GM21526 (cell line): ENCODE measurements around the gene TMC8.
A peak's percentile ranks its signal among the peaks of the same experiment; 100 is the strongest.
"Not testable (repeated sequence)": the region's sequence is repeated elsewhere in the genome, so short reads cannot be mapped to it uniquely, and the experiment has no call there.

Experiments used
- ATAC-seq: cut with Tn5 transposase; IDR thresholded peaks from one replicate; pipeline ENCODE4 v1.9.1; 2021; ENCODE audit warnings: moderate library complexity; ENCODE audit not compliant: unreplicated experiment, low FRiP score

TMC8 gene

DNA sequence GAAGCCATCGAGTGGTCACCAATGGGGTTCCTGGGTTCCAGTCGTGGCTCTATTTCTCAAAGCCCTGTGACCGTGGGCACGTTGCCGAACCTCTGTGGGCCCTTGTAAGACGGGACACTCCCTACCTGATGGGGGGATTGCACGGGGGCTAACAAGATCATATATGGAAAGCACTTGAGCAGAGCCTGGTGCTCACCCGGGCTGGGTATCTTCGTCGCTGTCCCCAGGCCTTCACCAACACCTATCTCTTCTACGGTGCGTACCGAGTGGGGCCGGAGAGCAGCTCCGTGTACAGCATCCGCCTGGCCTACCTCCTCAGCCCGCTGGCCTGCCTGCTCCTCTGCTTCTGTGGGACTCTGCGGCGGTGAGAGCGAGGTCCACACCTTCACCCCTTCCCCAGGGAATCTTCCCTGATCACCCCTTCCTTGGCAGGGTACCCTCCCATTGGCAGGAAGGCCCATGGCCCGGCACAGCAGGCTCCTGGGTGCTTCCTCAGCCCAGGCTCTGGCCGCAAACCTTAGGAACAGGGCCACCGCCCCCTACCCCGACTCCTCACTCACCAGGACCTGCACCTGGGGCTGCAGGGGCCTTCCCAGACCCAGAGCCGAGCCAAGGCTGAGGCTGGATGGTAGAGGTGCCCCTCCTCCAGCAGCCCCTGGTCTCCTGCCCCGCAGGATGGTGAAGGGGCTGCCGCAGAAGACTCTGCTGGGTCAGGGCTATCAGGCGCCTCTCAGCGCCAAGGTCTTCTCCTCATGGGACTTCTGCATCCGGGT is 2.8 kb downstream of the TMC8 start:
- ATAC-seq, result no peak

DNA sequence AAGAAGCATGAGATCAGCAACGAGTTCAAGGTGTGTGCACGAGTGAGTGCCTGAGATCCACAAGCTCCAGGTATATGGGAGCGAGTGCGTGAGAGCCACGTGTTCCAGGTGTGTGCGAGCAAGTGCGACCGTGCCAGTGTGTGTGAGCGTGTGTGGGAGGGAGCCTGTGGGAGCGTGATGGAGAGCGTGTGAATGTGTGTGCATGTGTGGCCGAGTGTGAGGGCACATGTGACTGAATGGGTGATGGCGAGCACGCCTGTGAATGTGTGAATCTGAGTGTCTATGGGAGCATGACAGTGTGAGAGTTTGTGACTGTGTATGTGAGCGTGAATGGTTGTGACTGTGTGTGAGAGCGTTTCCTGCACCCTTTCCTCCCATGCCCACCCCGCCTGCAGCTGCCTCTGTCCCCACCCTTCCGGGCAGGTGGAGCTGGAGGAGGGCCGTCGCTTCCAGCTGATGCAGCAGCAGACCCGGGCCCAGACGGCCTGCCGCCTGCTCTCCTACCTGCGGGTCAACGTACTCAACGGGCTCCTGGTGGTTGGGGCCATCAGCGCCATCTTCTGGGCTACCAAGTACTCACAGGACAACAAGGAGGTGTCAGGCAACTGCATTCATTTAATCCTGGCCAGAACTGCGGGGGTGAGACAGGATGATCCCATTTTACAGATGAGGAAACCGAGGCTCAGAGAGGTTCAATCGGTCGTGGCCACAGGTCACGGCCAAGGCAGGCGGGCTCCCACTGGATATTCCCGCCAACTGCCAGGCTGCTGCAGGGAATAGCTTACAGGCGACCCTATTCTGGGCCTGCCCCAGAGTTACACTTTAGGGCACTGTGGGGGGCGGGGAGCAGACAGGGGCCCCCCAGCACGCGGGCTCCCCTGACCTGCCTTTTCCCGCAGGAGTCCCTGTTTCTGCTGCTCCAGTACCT is 3.7 kb downstream of the TMC8 start:
- no peak for ATAC-seq

DNA sequence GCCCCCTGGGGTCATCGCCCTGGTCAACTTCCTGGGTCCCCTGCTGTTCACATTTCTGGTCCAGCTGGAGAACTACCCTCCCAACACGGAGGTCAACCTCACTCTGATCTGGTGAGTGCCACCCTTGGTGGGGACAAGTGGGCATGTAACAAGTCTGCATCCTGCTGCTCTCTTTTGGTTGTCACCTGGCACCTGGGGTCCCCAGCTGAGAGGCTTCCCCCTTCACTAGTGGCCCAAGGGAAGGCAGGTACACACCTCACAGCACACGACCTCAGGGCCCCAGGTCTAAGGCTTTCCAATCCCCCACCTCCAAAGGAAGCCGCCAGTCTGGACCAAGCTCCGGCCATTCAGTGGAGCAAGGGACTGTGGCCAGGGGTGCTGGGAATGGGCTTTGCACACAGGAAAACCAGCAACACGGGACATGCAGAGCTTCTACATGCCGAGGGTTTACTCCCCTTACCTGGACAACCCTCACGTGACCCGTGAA is 4.4 kb downstream of the TMC8 start:
- no peak for ATAC-seq

DNA sequence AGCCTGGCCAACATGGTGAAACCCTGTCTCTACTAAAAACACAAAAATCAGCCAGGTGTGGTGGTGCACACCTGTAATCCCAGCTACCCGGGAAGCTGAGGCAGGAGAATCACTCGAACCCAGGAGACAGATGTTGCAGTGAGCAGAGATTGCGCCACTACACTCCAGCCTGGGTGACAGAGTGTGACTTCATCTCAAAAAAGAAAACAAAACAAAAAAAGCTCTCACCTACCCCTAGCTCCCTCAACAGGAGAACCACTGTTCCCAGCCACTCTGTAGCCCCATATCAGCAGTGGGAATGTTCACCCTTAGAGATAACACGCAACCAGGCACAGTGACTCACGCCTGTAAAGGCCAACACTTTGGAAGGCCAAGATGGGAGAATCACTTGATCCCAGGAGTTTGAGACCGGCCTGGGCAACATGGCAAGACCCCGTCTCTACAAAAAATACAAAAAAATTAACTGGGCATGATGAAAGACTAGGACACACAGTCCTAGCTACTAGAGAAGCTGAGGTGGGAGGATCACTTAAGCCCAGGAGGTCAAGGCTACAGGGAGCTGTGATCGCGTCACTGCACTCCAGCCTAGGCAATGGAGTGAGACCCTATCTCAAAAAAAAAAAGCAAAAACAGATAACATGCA is 5.4 kb downstream of the TMC8 start:
- ATAC-seq, result no peak

DNA sequence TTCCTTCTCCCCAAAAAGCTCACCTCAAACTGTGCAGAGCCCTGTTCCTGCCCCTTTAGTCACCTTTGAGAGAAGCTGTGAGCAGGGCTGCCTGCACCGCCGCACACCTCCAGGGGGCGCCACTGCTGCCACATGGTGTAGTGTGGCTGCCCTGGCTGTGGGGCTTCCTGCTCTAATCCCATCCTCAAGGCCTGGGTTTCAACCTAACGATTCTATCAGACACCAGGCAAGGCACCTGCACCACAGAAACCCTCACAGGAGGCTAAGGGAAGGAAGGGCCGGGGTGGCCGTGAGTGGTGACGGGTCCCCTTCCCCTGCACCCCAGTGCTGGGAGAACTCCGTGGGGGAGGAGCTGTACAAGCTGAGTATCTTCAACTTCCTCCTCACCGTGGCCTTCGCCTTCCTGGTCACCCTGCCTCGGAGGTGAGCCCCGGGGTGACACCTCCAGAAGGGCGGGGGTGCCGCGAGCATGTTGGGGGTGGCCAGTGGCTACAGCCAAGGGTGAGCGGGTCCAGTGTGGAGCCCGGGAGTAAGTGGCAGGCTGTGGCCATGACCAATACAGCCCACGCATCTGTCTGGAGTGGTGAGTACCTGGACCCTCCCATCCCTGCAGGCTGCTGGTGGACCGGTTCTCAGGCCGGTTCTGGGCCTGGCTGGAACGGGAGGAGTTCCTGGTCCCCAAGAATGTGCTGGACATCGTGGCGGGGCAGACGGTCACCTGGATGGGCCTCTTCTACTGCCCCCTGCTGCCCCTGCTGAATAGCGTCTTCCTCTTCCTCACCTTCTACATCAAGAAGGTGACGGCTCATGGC is 7.0 kb downstream of the TMC8 start:
- no peak for ATAC-seq

DNA sequence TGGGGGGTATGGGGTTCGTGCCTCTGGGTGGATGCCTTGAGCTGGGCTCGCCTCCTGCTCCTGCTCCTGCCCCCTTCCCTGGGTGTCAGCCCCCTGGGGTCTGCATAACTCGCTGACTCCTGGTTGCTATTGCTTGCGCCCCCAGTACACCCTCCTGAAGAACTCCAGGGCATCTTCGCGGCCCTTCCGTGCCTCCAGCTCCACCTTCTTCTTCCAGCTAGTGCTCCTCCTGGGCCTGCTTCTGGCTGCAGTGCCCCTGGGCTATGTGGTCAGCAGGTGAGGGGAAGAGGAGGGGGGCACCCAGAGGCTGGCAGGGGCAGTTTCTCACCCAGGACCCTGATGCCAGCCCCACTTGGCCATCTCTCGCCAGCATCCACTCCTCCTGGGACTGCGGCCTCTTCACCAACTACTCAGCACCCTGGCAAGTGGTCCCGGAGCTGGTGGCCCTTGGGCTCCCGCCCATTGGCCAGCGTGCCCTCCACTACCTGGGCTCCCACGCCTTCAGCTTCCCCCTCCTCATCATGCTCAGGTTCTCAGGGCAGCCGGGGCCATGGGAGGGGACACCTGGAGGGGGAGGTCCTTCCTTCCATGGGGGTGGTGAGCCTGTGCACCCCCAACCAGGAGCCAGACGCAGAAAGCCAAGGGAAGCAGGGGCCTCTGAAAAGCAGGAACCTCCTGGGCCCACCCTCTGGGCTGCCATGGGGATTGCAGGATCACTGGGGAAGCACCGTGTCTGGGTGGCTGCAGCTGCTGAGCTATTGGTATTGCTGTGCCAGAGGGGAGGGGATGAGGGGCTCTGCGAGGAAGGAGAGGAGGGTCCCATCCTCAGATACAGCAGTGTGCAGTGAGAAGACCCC is 7.9 kb downstream of the TMC8 start:
- no peak for ATAC-seq

GRCh38 chr17:78139861-78140168 is 9.2 kb downstream of the TMC8 start:
- not testable (repeated sequence) for ATAC-seq

GRCh38 chr17:78140169-78141051 is 9.8 kb downstream of the TMC8 start:
- ATAC-seq, result peak; percentile 63

- ATAC-seq, result no peak
These were observed 11.0 kb downstream of the TMC8 start for GRCh38 chr17:78141437-78142118.

DNA sequence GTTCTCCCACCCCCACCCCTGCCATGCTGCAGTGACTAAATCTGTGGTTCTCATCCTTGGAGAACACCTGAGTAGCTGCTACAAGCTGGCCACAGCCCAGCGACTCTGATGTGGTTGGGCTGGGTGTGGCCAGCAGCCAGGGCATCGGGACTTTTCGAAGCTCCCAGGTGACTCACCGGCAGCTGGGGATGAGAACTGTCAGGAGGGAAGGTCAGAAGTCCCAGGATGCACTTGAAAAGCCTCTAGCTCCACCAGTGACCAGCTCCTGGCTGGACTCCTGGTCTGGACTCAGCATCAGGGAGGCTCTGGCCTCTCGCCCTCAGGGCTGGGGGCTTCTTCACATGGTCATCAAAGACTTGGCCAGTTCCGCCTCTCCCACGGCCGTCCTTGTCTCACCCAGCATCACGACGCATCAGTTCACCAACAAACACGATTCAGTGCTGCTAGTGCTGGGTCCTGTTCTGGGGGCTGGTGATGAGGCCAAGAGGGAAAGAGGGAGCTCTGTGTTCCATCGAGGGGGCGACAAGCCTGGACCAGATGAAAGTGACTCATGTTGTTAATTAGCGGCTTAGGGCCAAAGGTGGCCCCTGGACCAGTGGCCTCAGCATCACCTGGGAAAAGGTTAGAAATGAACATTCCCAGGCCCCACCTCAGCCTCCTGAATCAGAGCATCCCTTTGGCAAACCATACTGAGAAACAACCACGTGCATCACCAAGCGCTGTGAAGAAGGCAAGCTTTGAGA is 11.7 kb downstream of the TMC8 start:
- ATAC-seq, result no peak

- no peak for ATAC-seq
These were observed 12.9 kb downstream of the TMC8 start for GRCh38 chr17:78143214-78144146.

- no peak for ATAC-seq
These were observed 13.7 kb downstream of the TMC8 start for GRCh38 chr17:78144147-78144719.

DNA sequence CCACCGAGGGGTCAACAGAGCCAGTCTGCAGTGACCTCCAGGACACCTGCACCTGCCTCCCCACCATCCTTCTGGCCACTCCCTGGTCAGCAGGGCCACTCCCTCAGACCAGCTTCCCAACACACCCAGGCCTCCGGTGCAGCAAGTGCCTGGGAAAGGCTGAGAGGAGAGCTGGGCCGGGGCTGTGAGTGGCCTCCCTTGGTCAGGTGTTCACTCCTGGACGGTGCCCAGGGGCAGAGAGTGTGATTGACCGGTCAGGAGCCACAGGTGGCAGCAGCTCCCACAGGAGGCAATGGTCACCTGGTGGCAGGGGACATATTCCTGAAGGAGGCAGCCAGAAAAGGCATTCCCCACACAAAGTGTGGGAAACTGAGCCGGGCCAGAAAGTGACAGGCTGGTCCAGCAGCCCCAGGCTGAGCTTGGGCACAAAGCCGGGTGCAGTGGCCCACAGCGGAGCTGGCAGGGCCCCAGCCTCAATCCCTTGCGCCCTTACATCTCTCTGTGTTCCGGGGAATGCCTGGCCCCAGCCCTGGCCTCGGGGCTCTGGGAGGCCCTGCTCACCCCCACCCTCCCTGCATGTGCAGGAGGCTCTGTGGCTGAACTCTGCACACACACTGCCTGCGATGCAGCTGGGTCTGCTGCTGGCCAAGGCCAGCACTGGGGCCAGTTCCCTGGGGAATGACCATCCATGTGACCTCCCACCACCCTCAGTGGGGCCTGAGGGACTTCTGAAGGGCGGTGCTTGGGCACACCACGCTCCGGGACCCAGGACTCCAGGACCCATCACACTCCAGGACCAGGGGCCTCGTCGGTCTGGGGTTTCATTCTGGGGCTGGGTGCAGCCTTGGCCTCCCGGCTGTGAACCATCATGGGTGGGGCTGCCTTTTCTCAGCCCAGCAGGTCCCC is 14.4 kb downstream of the TMC8 start:
- no peak for ATAC-seq

GRCh38 chr17:78146471-78146869 is 15.9 kb downstream of the TMC8 start:
- ATAC-seq, result no peak

- no peak for ATAC-seq
These were observed 16.3 kb downstream of the TMC8 start for GRCh38 chr17:78146881-78147280.
